ENCODE data around the gene TXNL1. TPM values are rescaled to one million over a fixed set of nuclear protein-coding genes. Genes with fewer than 3 reads are reported as not detected.

The TXNL1 gene
- total and polyA plus RNA-seq, 2 of the 13 experiments (the other 11 are each of a cell fraction or from before 2014, with no cell fraction given): 41.9 to 73.1 TPM

GRCh38 chr18:56650944-56651770 lies 12.8 kb upstream of the TXNL1 start, which contains the start of gene WDR7 (continued):
- TF ChIP-seq ATF5 (CRISPR knock-in tag; IDR thresholded peaks at IDR 0.05; ENCODE audit: low read depth): no peak
- TF ChIP-seq U2AF2 (IDR thresholded peaks at IDR 0.05; ENCODE audit: low read depth, low read length): no peak
- no peak for TF ChIP-seq ZMYM2 (CRISPR knock-in tag; IDR thresholded peaks at IDR 0.05)
- no peak for TF ChIP-seq NFE2L1 (CRISPR knock-in tag; IDR thresholded peaks at IDR 0.05; ENCODE audit: borderline replicate concordance)
- TF ChIP-seq KMT2A (CRISPR knock-in tag; IDR thresholded peaks at IDR 0.05): peak; percentile 89
- no peak for TF ChIP-seq ZMAT5 (CRISPR knock-in tag; IDR thresholded peaks at IDR 0.05; ENCODE audit: borderline replicate concordance, low read depth)
- no peak for TF ChIP-seq ZNF7 (CRISPR knock-in tag; IDR thresholded peaks at IDR 0.05)
- TF ChIP-seq ZFP41 (CRISPR knock-in tag; IDR thresholded peaks at IDR 0.05; ENCODE audit: borderline replicate concordance): no peak
- no peak for TF ChIP-seq ZFP62 (CRISPR knock-in tag; IDR thresholded peaks at IDR 0.05)
- no peak for TF ChIP-seq ZNF260 (CRISPR knock-in tag; IDR thresholded peaks at IDR 0.05; ENCODE audit: borderline replicate concordance, low read depth)
- TF ChIP-seq EEA1 (CRISPR knock-in tag; IDR thresholded peaks at IDR 0.05; ENCODE audit: borderline replicate concordance): no peak
- no peak for TF ChIP-seq MTF2 (CRISPR knock-in tag; IDR thresholded peaks at IDR 0.05; ENCODE audit: borderline replicate concordance)
- TF ChIP-seq KDM2A (CRISPR knock-in tag; IDR thresholded peaks at IDR 0.05; ENCODE audit: borderline replicate concordance, low read depth): peak; percentile 78
- TF ChIP-seq ZNF317 (CRISPR knock-in tag; IDR thresholded peaks at IDR 0.05): no peak
- TF ChIP-seq BCL3 (CRISPR knock-in tag; IDR thresholded peaks at IDR 0.05): peak; percentile 92; the same call in 1 of the 2 replicates
- no peak for TF ChIP-seq ZSCAN30 (CRISPR knock-in tag; IDR thresholded peaks at IDR 0.05)
- TF ChIP-seq ZGPAT (CRISPR knock-in tag; IDR thresholded peaks at IDR 0.05): peak; percentile 48
- no peak for TF ChIP-seq PAF1 (CRISPR knock-in tag; IDR thresholded peaks at IDR 0.05)
- no peak for TF ChIP-seq RNF2 (conservative IDR thresholded peaks at IDR 0.05; ENCODE audit: low read depth)
- TF ChIP-seq GLI4 (CRISPR knock-in tag; IDR thresholded peaks at IDR 0.05; ENCODE audit: borderline replicate concordance): peak; percentile 55; the same call in 1 of the 2 replicates
- peak in 1 of 2 experiments; percentile 50; a peak in 1 of 4 replicates for TF ChIP-seq KLF16 (CRISPR knock-in tag; IDR thresholded peaks at IDR 0.05)
- TF ChIP-seq HMG20B (CRISPR knock-in tag; conservative IDR thresholded peaks at IDR 0.05): no peak
- peak; percentile 70; the same call in 1 of the 2 replicates for TF ChIP-seq NFATC3 (CRISPR knock-in tag; IDR thresholded peaks at IDR 0.05)
- TF ChIP-seq ZSCAN29 (CRISPR knock-in tag; conservative IDR thresholded peaks at IDR 0.05): 0 out of 2 replicates have a peak, but pooled peaks have one; percentile 59
- TF ChIP-seq PBX2 (CRISPR knock-in tag; IDR thresholded peaks at IDR 0.05): no peak

All from HepG2 (cell line).